Measurements from ENCODE around the gene MYO1B. TPM values are rescaled to one million over a fixed set of nuclear protein-coding genes. Genes with fewer than 3 reads are reported as not detected.

MYO1B gene
- total and polyA plus RNA-seq, 2 of the 8 experiments (the other 6 are each of a cell fraction or from before 2014, with no cell fraction given), result 15.5 to 61.2 TPM

- no peaks in the 10 kb centered on the region for H3K79me1 ChIP-seq (ENCODE audit: low read depth, low read length)
- H2BK120ac ChIP-seq (replicated peaks; ENCODE audit: low read depth, low read length), result no peak overlapping the region
- H3K4me1 ChIP-seq (replicated peaks in 1 of 4; ENCODE audit: control insufficient read depth in 3 of 4, insufficient read depth in 4 of 4, low read length in 3 of 4), result no peaks in the 10 kb centered on the region
- no peak overlapping the region for H3K4ac ChIP-seq (replicated peaks; ENCODE audit: insufficient read length, low read depth, low read length)
- no peak overlapping the region for H3K9ac ChIP-seq (replicated peaks in 1 of 4; ENCODE audit: extremely low read depth in 1 of 4, low read depth in 3 of 4, low read length in 3 of 4)
- POLR2A ChIA-PET (ENCODE audit: partially characterized antibody), result no interaction called here
- no peak overlapping the region for H2AK5ac ChIP-seq (ENCODE audit: low read depth, low read length)
- DNase-seq (ENCODE audit: low read depth in 1 of 2, low spot score in 2 of 2) (no peak), FAIRE-seq (no peak)
- H2BK5ac ChIP-seq (ENCODE audit: low read depth, low read length), result no peak overlapping the region
- H3K4me3 ChIP-seq (ENCODE audit: extremely low read depth in 1 of 4, insufficient read depth in 2 of 4, low read depth in 3 of 4, low read length in 4 of 4), result no peak overlapping the region
- no peak overlapping the region for H3K4me2 ChIP-seq (ENCODE audit: insufficient read depth in 1 of 2, low read depth in 2 of 2, low read length in 2 of 2)
- no peak overlapping the region for H2BK20ac ChIP-seq (ENCODE audit: low read length)
- H3K9me3 ChIP-seq (ENCODE audit: insufficient read depth in 2 of 2, low read depth in 1 of 2, low read length in 1 of 2), result no peaks in the 10 kb centered on the region
- no peak overlapping the region for H3K14ac ChIP-seq (ENCODE audit: insufficient read length)
- no peaks in the 10 kb centered on the region for H4K20me1 ChIP-seq (replicated peaks in 1 of 2; ENCODE audit: control insufficient read depth in 1 of 2, insufficient read depth in 2 of 2, low read length in 2 of 2)
- no peaks in the 10 kb centered on the region; a peak in 1 of 7 replicates for H3K27me3 ChIP-seq (replicated peaks in 1 of 4; ENCODE audit: control insufficient read depth in 3 of 4, extremely low read depth in 1 of 4, insufficient read depth in 3 of 4, low read length in 3 of 4)
- 91% methylated on average over 5 of the region's 5 CpGs; no CpG with 5 or more reads in 1 of the 2 experiments for WGBS, 2 experiments (ENCODE audit: extremely low coverage in 1 of 2, insufficient coverage in 1 of 2, insufficient read length in 1 of 2, insufficient replicate concordance in 2 of 2, low coverage in 1 of 2, low lambda C conversion rate in 2 of 2, missing lambda C conversion rate in 1 of 2)
- H3K27ac ChIP-seq (ENCODE audit: low read depth, low read length), result no peak overlapping the region
- no peak overlapping the region for H4K5ac ChIP-seq (ENCODE audit: insufficient read length, low read depth, low read length)
- H2AFZ ChIP-seq (ENCODE audit: low read length), result peak overlapping the region; percentile 41; the same call in 1 of the 2 replicates
- CTCF ChIA-PET (ENCODE audit: partially characterized antibody), result no interaction called here
- no peaks in the 10 kb centered on the region for H3K23me2 ChIP-seq (ENCODE audit: low read depth, low read length)
- H3K23ac ChIP-seq (ENCODE audit: insufficient read length), result no peak overlapping the region
- H4K8ac ChIP-seq (ENCODE audit: extremely low read depth, insufficient read depth, low read length), result no peak overlapping the region
- no peak overlapping the region for H3K56ac ChIP-seq (replicated peaks; ENCODE audit: insufficient read length, low read depth, low read length)
- no peaks in the 10 kb centered on the region for H3K79me2 ChIP-seq (ENCODE audit: control insufficient read depth in 1 of 2, insufficient read depth in 2 of 2, low read length in 2 of 2)
- no peak overlapping the region for H3K18ac ChIP-seq (ENCODE audit: extremely low read depth, low read length)
- no peaks in the 10 kb centered on the region for H3K36me3 ChIP-seq (ENCODE audit: control insufficient read depth in 2 of 4, insufficient read depth in 4 of 4, low read length in 3 of 4)
- no peak overlapping the region for H2BK15ac ChIP-seq (ENCODE audit: low read length)
- H2BK12ac ChIP-seq (ENCODE audit: low read depth, low read length), result no peak overlapping the region
- no peak overlapping the region for H4K91ac ChIP-seq (replicated peaks; ENCODE audit: insufficient read length, low read length)
- no peak for TF ChIP-seq TAF1 (IDR thresholded peaks at IDR 0.05; ENCODE audit: low read depth, low read length)
- no peak for TF ChIP-seq CHD1 (IDR thresholded peaks at IDR 0.05; ENCODE audit: low read depth, low read length)
- no peak for TF ChIP-seq SP4 (IDR thresholded peaks at IDR 0.05; ENCODE audit: low read length)
- no peak for TF ChIP-seq SIX5 (IDR thresholded peaks at IDR 0.05; ENCODE audit: low read depth, low read length)
- TF ChIP-seq RNF2 (IDR thresholded peaks at IDR 0.05; ENCODE audit: borderline replicate concordance, low read depth, low read length, missing control alignments, poor library complexity, severe bottlenecking), result no peak
- TF ChIP-seq EGR1 (IDR thresholded peaks at IDR 0.05; ENCODE audit: borderline replicate concordance, low read depth, low read length), result no peak
- TF ChIP-seq RXRA (IDR thresholded peaks at IDR 0.05; ENCODE audit: insufficient read depth, low read depth, low read length), result no peak
- TF ChIP-seq, protein P1, sequence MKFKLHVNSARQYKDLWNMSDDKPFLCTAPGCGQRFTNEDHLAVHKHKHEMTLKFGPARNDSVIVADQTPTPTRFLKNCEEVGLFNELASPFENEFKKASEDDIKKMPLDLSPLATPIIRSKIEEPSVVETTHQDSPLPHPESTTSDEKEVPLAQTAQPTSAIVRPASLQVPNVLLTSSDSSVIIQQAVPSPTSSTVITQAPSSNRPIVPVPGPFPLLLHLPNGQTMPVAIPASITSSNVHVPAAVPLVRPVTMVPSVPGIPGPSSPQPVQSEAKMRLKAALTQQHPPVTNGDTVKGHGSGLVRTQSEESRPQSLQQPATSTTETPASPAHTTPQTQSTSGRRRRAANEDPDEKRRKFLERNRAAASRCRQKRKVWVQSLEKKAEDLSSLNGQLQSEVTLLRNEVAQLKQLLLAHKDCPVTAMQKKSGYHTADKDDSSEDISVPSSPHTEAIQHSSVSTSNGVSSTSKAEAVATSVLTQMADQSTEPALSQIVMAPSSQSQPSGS (IDR thresholded peaks at IDR 0.05; ENCODE audit: low read length), result no peak
- no peak for TF ChIP-seq MAX (IDR thresholded peaks at IDR 0.05)
- TF ChIP-seq SAP30 (IDR thresholded peaks at IDR 0.05; ENCODE audit: insufficient read depth, insufficient replicate concordance, low read length), result no peak
- TF ChIP-seq SP1 (IDR thresholded peaks at IDR 0.05; ENCODE audit: low read depth, low read length), result no peak
- TF ChIP-seq E2F6 (IDR thresholded peaks at IDR 0.05), result no peak
Observed at GRCh38 chr2:191467113-191467512, 221.9 kb downstream of the MYO1B start.

Measured in H1 (cell line).